SK-N-SH treated with all-trans-retinoic acid at 6 μM for 48 hours (cell line): ENCODE data around the gene TOP2A.

Experiments
- ATAC-seq: fragments of 200-7000 bp; cut with Tn5 transposase; 3 replicates; pipeline ENCODE4 v1.9.1; 2020; ENCODE audit warnings: mild to moderate bottlenecking, moderate library complexity
- BACH2 ChIP-seq: fragments of 250-450 bp; sonication (Bioruptor Pico); IDR thresholded peaks from 2 replicates; pipeline ENCODE4 v1.9.0; 2021; ENCODE audit warnings: mild to moderate bottlenecking, borderline replicate concordance
- CREB5 ChIP-seq: fragments of 250-450 bp; sonication (Bioruptor Pico); IDR thresholded peaks from 2 replicates; pipeline ENCODE4 v1.5.1; 2020; ENCODE audit warnings: low read depth, mild to moderate bottlenecking, moderate library complexity
- CSRNP3 ChIP-seq: fragments of 250-450 bp; sonication (Bioruptor Pico); IDR thresholded peaks from 2 replicates; pipeline ENCODE4 v1.5.1; 2021; ENCODE audit warnings: mild to moderate bottlenecking, moderate library complexity
- ESRRG ChIP-seq: fragments of 250-450 bp; sonication (Bioruptor Pico); IDR thresholded peaks from 2 replicates; pipeline ENCODE4 v1.6.1; 2021; ENCODE audit warnings: mild to moderate bottlenecking
- GLIS3 ChIP-seq: fragments of 250-450 bp; sonication (Bioruptor Pico); IDR thresholded peaks from 2 replicates; pipeline ENCODE4 v1.5.0; 2020; ENCODE audit warnings: mild to moderate bottlenecking, moderate library complexity
- ISL1 ChIP-seq: fragments of 250-450 bp; sonication (Bioruptor Pico); IDR thresholded peaks from 2 replicates; pipeline ENCODE4 v2.1.2; 2022; ENCODE audit warnings: mild to moderate bottlenecking, moderate library complexity
- OSR1 ChIP-seq: fragments of 250-450 bp; sonication (Bioruptor Pico); IDR thresholded peaks from 2 replicates; pipeline ENCODE4 v1.8.0; 2022; ENCODE audit warnings: moderate library complexity, mild to moderate bottlenecking, inconsistent platforms
- PATZ1 ChIP-seq: fragments of 250-450 bp; sonication (Bioruptor Pico); IDR thresholded peaks from 2 replicates; pipeline ENCODE4 v1.8.0; 2020; ENCODE audit warnings: mild to moderate bottlenecking, moderate library complexity, borderline replicate concordance
- POU6F1 ChIP-seq: fragments of 250-450 bp; sonication (Bioruptor Pico); IDR thresholded peaks from 2 replicates; pipeline ENCODE4 v1.8.0; 2021; ENCODE audit warnings: low read depth, mild to moderate bottlenecking, moderate library complexity, borderline replicate concordance
- PPARA ChIP-seq: fragments of 250-450 bp; sonication (Bioruptor Pico); IDR thresholded peaks from 2 replicates; pipeline ENCODE4 v1.5.0; 2020; ENCODE audit warnings: mild to moderate bottlenecking, borderline replicate concordance
- TCF4 ChIP-seq: fragments of 250-450 bp; sonication (Bioruptor Pico); IDR thresholded peaks from 2 replicates; pipeline ENCODE4 v1.8.0; 2021; ENCODE audit warnings: mild to moderate bottlenecking, moderate library complexity, borderline replicate concordance
- TOX ChIP-seq: fragments of 250-450 bp; sonication (Bioruptor Pico); IDR thresholded peaks from 2 replicates; pipeline ENCODE4 v1.8.0; 2021; ENCODE audit warnings: mild to moderate bottlenecking, moderate library complexity, borderline replicate concordance
- TSHZ2 ChIP-seq: fragments of 250-450 bp; sonication (Bioruptor Pico); IDR thresholded peaks from 2 replicates; pipeline ENCODE4 v1.5.0; 2020; ENCODE audit warnings: mild to moderate bottlenecking, moderate library complexity
- ZFP3 ChIP-seq: fragments of 250-450 bp; sonication (Bioruptor Pico); IDR thresholded peaks from 2 replicates; pipeline ENCODE4 v1.5.0; 2020; ENCODE audit warnings: mild to moderate bottlenecking, moderate library complexity
- ZFP30 ChIP-seq: fragments of 450-650 bp; formaldehyde crosslinking; IDR thresholded peaks from 2 replicates; pipeline ENCODE4 v1.5.0; 2022; ENCODE audit warnings: mild to moderate bottlenecking, moderate library complexity
- ZNF565 ChIP-seq: fragments of 450-650 bp; formaldehyde crosslinking; conservative IDR thresholded peaks from 2 replicates; pipeline ENCODE4 v1.5.0; 2020; ENCODE audit warnings: low read depth, mild to moderate bottlenecking, moderate library complexity
- ZNF70 ChIP-seq: fragments of 450-650 bp; formaldehyde crosslinking; IDR thresholded peaks from 2 replicates; pipeline ENCODE4 v1.5.0; 2020; ENCODE audit warnings: mild to moderate bottlenecking, moderate library complexity
- ZNF8 ChIP-seq: fragments of 450-650 bp; formaldehyde crosslinking; IDR thresholded peaks from 2 replicates; pipeline ENCODE4 v1.5.0; 2020; ENCODE audit warnings: mild to moderate bottlenecking, moderate library complexity

The TOP2A gene

GRCh38 chr17:40349477-40349894, 68.2 kb downstream of the TOP2A start:
- TF ChIP-seq ZNF70 (CRISPR knock-in tag) (no peak), ZNF565 (no peak), POU6F1 (no peak)
- ATAC-seq, result no peak

- peak; percentile 13; the same call in 2 of the 3 replicates for ATAC-seq
- no peak for TF ChIP-seq TOX
- TF ChIP-seq TSHZ2 (CRISPR knock-in tag), result no peak
- no peak for TF ChIP-seq ZNF8
These were observed 68.9 kb downstream of the TOP2A start for GRCh38 chr17:40348562-40349476.

- TF ChIP-seq GLIS3 (CRISPR knock-in tag) (no peak), ZFP30 (CRISPR knock-in tag) (no peak), ZNF70 (CRISPR knock-in tag) (no peak), CREB5 (CRISPR knock-in tag) (no peak), TOX (no peak), ZFP3 (CRISPR knock-in tag) (no peak)
- no peak for ATAC-seq
These were observed 69.6 kb downstream of the TOP2A start for GRCh38 chr17:40348136-40348504.

GRCh38 chr17:40347319-40348135, 70.2 kb downstream of the TOP2A start:
- TF ChIP-seq ESRRG (CRISPR knock-in tag), result no peak
- no peak for TF ChIP-seq PPARA
- TF ChIP-seq TSHZ2 (CRISPR knock-in tag), result no peak
- no peak for TF ChIP-seq PATZ1 (CRISPR knock-in tag)
- no peak for TF ChIP-seq TCF4 (CRISPR knock-in tag)
- TF ChIP-seq CSRNP3 (CRISPR knock-in tag), result no peak
- no peak for TF ChIP-seq OSR1 (CRISPR knock-in tag)
- TF ChIP-seq GLIS3 (CRISPR knock-in tag), result no peak
- no peak for TF ChIP-seq ZFP30 (CRISPR knock-in tag)
- TF ChIP-seq ZNF8, result no peak
- TF ChIP-seq CREB5 (CRISPR knock-in tag), result no peak
- TF ChIP-seq ZNF70 (CRISPR knock-in tag), result no peak
- TF ChIP-seq ZFP3 (CRISPR knock-in tag), result no peak
- TF ChIP-seq BACH2 (CRISPR knock-in tag), result no peak
- TF ChIP-seq ISL1 (CRISPR knock-in tag), result no peak
- no peak for ATAC-seq
